HG03045 (cell line): ENCODE results near the gene DCANP1.

Experiments used
- ATAC-seq: cut with Tn5 transposase; IDR thresholded peaks from one replicate; pipeline ENCODE4 v1.9.1; 2021; ENCODE audit warnings: mild to moderate bottlenecking, moderate library complexity; ENCODE audit not compliant: unreplicated experiment

Gene DCANP1

DNA sequence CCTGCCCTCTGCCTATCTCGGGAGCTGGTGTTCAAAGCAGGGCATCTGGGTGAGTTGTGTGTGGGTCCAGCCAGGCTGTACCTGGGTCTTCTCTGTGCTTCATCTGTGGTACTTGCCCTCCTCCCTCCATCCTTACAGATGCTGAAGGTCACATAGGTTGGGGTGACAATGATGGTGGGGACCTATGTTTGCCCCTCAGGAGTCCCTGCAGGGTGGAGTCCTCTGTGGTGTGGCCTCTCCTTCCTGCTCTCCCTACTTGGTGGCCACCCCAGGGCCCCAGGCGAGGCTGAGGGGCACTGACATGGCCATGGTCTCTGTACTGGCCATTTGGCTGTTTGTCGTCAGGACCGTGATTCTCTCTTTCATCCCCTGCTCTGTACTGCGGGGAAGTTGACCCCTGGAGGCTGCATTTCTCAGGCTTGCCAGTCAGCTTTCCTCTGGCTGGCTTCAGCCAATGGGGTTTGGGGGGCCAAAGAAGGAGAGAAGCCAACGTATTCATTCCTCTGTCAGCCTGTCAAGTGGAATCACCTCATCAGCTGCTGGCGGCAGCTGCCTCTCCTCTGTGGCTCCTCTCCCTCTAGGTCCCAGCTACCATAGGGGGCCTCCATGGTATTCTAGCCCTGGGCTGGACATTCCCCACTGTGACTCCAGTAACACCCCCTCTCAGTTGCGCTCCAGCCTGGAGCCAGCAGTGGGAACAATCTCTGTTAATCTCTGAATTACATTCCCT lies 4.6 kb downstream of the DCANP1 start:
- no peak for ATAC-seq

DNA sequence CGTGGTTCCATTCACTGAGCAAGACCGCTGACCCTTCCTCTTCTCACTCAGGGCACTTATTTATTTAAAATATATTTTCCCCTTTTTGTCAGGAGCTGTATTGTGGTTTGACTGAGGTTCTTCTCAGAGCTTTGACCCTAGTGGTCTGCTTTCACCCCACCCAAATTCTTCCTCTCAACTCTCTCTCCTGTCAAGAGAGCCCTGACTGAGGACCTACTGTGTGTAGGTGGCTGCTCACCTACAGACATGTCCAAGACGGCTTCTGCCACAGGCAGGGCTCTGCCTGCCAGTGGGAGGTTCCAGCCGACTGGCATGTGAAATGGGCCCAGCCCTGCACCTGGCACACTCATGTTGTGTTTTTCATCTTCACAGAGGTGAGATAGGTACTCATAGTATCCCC lies 5.2 kb downstream of the DCANP1 start:
- ATAC-seq, result no peak

DNA sequence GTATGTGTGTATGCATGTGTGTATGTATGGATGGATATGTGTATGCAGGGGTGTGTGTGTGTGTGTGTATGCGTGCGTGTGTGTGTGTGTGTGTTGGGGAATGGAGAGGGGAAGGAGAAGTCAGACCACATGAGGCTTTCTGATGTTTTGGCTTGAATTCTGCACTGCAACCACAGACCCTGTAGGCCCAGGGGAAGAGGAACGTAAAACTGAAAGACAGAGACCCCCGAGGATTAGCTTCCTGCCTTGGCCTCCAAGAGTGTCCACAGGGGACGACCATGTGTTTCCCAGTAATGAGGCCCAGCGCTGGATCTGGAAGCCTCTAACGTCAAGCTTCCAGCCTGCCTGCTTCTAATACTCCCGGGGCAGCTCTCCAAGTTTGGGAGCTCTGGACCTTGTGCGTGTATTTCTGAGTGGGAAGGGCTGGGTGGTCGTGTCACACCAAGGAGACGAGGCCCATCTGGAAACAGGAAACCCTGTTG lies 5.8 kb downstream of the DCANP1 start:
- ATAC-seq, result no peak

- no peak for ATAC-seq
Measured at GRCh38 chr5:135440916-135441315, 6.2 kb downstream of the DCANP1 start.

- no peak for ATAC-seq
Measured at GRCh38 chr5:135439231-135440205, 7.6 kb downstream of the DCANP1 start.

GRCh38 chr5:135438636-135439221 lies 8.4 kb downstream of the DCANP1 start:
- no peak for ATAC-seq

DNA sequence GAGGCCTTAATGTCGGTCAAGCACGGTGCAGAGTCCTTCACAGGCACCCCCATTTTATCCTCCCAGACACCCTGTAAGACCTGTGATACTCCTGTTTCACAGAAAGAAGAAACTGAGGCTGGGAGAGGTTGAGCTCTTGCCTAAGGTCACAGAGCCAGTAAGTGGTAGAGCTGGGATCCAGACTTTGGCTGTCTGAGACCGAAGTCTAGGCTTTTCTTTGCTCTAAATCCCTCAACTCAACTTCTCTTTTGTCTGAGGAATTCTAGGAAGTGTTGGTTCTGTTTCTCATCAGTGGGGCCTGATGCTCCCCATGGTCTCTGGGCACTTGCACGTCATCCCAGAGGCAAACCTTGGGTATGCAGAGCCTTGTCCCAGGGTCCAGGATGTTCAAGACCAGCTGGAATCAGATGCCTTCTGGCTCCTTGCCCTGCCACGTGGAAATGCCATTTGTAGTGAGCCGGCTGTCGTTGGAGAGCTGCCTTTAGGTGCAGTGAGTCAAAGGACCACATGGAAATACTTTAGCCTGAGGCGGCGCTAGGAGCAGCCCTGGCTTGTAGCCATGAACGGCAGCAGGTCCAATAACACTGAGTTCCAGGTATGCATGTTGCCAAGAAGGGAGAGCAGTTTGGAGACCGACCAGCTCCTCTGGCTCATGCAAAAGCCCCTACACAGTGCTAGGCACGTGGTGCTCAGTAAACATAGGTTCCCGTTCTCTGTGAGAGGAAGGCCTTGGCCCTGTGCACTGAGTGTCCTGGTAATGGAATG lies 9.2 kb downstream of the DCANP1 start:
- ATAC-seq, result no peak

- ATAC-seq, result no peak
Measured at GRCh38 chr5:135437422-135437795, 9.7 kb downstream of the DCANP1 start.

DNA sequence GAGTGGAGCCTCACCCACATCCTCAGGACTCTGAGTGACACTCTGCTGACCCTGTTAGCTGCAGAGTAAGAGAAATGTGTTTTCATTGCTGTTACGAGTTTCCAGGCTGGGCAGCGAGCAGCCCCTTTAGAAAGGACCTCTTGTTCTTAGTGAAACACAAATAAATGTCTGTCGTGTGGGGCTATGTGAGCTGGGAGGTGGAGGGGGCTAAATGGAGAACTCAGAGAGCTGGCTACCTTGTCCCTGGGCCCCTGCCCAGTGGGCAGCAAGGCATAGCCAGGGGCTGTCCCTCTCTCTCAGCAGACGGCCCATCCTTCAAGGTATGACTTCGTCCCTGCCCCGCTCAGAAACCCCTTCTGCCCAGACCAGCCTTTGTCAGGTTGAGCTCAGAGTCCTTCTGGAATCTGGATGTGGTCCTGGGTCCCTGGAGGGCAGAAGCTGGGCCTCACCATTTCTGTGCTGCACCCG lies 10.2 kb downstream of the DCANP1 start:
- no peak for ATAC-seq

- no peak for ATAC-seq
Measured at GRCh38 chr5:135435467-135436330, 11.4 kb downstream of the DCANP1 start.

DNA sequence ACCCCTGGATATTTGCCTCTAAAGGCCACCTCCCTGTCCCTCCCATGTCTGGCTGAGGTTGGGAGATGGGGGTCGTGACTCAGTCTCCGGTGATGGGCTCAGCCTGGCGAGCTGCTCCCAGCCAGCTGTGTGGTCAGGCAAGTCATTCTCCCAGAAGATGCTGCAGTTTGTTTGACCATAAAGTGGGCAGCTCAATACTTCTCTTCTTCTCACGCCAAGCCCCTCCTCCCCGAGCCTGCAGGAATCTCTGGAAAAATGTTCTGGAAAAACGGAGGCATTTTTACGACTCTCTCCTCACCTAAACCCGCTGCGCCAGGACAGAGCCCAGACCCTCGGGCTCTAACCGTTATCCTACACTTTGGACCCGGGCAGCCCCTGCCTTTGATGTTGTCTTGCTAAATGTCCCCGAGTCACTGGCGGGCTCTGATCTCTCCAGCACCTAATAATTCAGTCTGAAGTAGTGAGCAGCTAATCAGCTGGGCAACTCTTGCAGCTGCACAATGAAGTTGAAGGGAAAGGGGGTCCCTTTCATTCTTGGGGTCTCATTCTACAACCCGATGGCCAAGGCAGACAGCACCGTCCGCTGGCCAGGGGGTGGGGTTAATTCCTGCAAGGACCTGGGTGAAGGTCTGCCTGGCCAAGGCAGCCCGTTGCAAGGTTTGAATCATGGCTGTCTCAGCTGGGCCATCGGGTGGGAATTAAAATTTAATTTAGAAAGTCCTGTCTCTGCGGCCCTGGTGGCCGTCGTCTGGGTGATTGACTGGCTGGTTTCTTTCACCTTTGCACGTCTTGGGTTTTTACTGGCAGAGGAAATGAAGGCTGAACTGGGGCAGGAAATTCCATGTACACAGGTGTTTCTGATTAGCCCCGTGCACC lies 12.3 kb downstream of the DCANP1 start:
- ATAC-seq, result no peak

GRCh38 chr5:135433681-135434426 lies 13.3 kb downstream of the DCANP1 start:
- ATAC-seq, result no peak

DNA sequence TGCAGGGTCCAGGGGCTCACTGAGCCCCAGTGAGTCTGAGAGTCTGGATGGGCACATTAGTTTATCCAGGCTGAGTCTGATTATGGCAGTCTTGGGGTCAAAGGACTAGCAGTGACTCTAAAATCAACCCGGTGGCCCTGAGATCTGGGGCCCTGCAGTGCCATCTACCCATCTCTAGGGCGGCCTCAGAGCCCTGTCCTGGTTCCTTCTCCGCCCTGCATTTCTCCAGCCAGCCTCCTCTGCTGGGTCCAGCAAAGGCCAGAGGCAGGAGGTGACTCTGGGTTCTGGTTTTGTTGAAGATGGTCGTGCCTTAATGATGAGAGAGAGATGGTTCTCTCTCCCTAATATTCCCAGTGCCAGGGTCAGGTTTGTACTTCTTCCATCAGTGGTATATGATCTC lies 15.0 kb downstream of the DCANP1 start:
- ATAC-seq, result no peak

DNA sequence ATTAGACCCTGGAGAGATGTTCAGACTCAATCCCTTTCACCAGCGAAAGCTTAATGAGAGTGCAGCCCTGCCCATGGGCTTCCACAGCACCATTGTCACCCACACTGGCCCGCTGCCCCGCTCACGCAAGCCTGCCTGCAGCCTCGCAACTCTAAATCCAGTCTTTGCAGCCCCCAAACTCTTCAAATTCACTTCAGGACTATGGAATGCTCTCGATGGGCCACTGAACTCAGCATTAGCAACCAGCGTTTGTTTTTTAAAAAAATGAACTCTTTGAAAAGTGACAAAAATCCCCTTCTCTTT lies 17.1 kb downstream of the DCANP1 start:
- no peak for ATAC-seq

DNA sequence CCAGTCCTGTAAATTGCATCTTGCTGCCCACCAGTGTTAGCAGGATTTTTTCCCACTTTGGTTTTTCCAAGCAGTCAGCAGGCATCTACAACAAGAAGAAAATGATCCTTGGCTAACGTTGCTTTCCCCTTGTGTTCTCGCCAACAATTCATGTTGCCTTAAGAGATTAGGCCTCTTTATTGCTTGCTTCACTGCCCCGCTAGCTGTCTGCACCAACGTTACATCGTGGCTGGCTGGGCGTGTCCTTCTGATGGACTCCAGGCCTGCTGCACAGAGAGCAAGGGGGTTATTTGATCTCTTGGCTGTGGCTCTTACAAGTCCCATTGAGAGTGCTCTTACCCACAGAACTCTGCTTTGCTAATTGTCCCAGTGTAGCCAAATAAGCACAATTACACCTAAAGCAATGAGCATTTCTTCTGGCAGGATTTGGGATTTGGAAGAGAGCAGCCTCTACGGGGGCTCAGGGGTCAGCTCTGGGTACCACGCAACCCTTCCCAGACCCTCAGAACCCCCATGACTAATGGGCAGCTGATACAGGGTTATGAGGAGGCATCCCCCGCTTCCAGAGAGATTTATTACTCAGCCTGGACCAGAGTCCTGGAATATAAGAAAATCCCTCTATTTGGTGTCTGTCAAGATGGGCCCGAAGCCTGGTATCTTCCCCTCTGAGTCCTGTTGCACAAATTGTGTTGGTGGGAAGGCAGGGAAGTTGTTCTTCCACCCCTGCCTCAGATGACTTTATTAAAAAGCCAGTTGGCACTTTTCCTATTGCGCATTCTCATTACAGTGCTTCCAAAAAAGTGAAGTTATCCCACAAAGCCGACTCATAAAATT lies 17.6 kb downstream of the DCANP1 start:
- ATAC-seq, result no peak

GRCh38 chr5:135428586-135428985 lies 18.6 kb downstream of the DCANP1 start:
- no peak for ATAC-seq
